GM19468 (cell line): ENCODE data around the gene UNKL.
"Not testable (repeated sequence)": the region's sequence is repeated elsewhere in the genome, so short reads cannot be mapped to it uniquely, and the experiment has no call there.

Experiments
- ATAC-seq: cut with Tn5 transposase; IDR thresholded peaks from one replicate; pipeline ENCODE4 v1.9.1; 2021; ENCODE audit warnings: mild to moderate bottlenecking, moderate library complexity, moderate number of reproducible peaks; ENCODE audit not compliant: unreplicated experiment; ENCODE audit errors: extremely low read depth

Gene UNKL

DNA sequence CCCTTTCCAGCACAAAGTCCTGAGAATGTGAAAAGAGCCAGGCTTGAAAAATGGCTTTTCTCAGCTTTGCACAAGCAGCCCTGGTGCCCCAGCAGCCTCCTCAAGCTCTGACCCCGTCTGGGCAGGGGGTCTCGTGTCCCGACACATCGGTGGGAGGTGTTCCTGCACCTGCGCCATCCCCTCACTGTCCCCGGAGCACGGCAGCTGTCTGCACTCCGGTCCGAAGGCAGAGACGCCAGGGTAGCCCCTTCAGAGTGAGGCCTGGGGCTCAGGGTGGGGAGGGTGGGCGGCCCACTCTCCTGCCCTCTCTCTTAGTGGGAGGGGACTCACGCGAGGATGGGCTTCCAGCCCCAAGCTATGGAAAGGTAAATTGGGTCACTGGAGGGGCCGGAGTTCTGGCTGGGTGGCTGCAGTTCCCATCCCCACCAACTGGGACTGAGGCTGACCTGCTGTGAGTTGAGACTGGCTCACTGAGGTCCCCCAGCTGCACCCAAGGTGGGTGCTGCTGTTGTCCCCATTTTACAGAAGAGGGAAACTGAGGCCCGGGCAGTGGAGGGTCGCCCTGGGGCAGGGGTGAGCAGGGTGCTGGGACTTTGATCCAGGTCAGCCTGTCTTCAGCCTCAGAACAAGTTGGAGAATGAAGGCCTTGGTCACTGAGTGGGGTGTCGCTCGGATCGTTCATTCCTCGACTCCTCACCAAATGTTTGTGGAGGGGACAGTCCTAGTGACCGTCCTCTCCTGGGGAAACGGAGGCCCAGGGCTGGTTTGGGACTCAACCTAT is 83.4 kb downstream of the UNKL start:
- no peak for ATAC-seq

DNA sequence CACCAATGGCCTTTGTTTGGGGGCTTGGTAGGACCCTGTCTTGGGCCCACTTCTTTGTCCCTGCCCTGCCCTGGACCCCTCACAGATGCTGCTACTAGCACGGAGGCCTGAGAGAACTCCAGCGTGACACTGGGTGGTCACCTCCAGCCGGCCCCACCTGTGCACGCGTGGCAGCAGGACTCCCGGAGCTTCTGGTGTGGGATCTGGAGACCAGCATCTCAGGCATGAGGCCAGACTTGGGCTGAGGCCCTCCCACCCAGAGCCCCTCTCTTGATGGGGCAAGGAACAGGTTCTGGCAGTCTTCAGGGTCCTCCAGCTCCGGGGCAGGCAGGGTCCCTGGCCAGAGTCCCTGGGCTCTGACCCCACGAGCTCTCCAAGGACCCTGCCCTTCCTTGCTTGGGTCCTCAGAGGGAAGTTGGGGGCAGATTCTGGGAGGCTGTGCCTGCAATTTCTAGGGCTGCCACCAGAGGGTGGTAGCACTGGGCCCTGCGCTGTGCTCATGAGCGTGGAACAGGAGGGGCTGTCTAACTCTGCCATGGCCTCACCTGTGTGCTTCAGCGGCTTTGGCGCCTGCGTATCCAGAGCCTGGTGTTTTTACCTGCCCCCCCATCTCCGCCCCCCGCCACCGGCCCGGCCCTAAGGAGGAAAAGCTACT is 84.1 kb downstream of the UNKL start:
- ATAC-seq = no peak

DNA sequence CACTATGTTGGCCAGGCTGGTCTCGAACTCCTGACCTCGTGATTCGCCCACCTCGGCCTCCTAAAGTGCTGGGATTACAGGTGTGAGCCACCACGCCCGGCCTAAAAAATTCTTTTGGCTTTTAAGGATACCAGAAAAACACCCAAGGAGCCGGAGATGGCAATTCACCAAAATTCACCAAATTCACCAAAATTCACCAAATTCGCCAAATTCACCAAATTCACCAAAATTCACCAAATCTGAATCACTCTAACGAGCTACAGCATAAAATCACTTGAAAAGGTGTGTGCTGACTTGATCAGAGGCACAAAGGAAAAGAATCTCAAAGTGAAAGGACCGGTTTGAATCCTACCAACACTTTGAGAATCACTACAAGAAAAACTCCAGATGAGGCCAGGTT is 85.5 kb downstream of the UNKL start:
- ATAC-seq = not testable (repeated sequence)

DNA sequence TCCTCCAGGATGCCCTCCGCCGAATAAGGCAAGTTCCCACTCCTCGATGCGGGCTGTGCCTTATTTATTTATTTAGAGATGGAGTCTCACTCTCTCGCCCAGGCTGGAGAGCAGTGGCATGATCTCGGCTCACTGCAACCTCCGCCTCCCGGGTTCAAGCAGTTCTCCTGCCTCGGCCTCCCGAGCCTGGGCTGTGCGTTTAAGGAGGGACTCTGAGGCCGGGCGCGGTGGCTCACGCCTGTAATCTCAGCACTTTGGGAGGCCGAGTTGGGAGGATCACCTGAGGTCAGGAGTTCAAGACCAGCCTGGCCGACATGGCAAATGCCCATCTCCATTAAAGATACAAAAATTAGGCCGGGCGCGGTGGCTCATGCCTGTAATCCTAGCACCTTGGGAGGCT is 86.4 kb downstream of the UNKL start:
- not testable (repeated sequence) for ATAC-seq

DNA sequence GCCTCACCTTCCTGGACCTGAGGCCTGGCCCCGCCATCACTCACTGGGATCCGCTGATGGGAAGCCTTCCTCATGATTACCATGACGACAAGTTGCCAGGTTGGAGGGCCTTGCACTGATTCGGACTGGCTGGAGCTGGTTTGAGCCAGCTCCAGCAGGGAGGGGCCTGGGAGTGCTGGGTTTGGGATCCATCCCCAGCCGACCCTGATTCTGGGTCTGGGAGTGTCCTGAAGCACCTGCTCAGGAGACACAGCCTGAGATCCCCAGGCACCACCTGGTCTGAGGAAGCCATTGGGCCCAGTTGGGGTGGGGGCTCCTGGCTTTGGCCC is 86.9 kb downstream of the UNKL start:
- no peak for ATAC-seq

DNA sequence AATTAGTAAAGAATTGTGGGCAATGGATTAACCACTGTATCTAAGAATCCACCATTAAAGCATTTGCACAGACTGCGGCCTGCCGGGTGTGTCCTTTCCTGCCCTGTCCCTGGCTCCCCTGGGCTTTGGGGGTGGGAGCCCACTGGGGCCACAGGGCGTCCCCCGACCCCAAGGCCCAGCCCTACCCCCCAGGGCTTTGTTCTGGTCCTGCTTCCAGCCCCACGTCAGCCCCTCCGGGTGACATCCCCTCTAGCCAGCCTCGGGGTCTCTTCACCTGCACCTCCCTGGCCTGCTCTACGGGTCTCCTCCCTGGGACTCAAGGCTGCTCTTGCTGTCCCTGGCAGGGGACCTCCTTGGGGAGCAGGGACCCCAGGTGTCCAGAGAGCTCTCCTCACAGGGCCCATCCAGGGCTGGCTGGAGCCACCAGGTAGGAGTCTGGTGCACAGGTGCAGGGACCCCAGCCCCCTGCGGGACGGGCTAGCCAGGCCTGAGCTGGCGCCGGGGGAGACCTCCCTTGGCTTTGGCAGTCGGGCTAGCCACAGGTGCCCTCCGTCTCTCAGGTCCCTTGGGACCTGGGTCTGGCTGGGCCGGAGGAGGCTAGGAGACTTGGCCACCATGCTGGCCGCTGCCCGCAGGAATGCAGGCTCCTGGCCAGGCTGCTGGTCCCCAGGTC is 87.4 kb downstream of the UNKL start:
- ATAC-seq = no peak

DNA sequence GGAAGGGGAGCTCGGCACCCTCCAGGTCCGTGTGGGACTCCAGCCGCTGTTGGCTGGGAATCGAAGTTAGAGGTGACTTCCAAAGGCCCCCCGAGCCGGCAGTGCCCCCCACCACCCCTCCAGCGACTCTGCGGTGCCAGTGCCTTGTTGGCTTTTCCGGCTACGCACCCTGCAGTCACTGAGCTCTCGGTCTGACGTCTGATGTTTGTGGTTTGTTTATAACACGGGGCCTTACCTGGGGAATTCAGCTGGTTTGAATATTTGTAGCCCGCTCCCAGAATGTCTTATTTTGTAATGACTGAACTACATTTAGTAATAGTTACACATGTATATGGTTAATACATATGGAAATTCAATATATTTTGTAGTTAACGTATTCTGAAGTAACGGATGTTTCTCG is 88.1 kb downstream of the UNKL start:
- ATAC-seq = no peak

DNA sequence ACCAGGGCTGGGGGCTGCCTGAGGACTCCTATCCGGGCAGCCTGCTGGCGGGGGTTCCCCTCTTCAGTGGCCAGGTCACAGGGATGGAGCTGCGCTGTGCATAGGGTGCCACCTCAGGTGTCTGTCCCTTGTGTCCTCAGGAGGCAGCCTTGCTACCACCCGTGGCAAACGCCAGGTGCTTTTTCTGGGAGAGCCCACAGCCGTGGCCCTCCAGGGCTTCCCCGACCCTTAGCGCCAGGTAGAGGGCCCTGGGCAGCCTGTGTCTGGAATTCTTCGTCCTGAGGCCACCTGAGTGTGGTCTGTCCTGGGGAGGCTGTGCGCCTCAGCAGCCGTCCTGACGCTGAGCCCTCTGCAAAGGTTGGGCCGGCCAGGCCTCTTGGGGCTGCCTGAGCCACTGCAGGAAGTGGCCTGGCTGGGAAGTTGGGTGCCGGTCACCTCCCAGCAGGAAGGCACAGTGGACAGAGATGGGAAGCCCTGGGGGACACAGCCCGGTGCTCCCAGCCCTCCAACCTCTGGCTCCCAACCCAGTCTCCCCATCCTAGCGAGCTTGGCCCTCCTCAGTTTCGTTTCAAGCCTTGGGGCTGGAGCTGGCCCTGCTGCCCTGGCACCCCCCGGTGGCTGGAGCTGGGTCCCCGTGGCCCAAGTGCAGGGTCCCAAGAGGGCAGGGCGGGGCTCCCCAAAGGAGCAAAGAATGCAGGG is 88.7 kb downstream of the UNKL start:
- ATAC-seq = no peak

DNA sequence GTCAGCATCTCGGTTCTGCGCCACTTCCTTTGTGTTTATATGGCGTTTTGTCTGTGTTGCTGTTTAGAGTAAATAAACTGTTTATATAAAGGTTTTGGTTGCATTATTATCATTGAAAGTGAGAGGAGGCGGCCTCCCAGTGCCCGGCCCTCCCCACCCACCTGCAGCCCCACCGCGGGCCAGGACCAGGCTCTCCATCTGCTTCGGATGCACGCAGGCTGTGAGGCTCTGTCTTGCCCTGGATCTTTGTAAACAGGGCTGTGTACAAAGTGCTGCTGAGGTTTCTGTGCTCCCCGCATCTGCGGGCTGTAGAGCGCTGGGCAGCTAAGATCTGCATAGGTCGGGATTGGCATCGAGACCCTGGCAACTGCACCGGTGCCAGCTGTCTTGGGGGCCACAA is 89.2 kb downstream of the UNKL start:
- ATAC-seq = no peak

DNA sequence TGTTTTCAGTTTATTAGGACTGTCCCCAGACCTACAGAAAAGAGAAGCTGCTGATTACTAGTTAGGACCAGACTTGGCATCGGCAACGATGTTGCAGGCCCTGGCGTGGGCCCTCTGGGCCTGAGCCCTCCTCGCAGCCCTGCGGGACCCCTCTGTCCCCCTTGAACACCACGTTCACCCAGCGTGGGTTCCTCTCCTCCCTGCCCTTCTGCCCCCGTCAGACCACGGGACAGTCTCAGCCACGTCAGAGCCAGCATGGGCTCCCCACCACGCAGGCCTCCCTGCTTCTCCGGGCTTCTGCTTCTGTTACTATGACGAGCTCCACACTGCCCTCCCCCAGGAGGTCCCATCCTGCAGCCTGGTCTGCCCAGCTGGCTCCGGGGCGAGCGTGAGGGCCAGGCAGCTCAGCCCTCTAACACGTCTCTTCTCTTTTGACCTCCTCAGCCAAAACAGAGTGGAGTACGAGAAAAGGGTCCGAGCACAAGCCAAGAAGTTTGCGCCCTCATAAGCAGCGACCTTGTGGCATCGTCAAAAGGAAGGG is 90.1 kb downstream of the UNKL start:
- no peak for ATAC-seq

DNA sequence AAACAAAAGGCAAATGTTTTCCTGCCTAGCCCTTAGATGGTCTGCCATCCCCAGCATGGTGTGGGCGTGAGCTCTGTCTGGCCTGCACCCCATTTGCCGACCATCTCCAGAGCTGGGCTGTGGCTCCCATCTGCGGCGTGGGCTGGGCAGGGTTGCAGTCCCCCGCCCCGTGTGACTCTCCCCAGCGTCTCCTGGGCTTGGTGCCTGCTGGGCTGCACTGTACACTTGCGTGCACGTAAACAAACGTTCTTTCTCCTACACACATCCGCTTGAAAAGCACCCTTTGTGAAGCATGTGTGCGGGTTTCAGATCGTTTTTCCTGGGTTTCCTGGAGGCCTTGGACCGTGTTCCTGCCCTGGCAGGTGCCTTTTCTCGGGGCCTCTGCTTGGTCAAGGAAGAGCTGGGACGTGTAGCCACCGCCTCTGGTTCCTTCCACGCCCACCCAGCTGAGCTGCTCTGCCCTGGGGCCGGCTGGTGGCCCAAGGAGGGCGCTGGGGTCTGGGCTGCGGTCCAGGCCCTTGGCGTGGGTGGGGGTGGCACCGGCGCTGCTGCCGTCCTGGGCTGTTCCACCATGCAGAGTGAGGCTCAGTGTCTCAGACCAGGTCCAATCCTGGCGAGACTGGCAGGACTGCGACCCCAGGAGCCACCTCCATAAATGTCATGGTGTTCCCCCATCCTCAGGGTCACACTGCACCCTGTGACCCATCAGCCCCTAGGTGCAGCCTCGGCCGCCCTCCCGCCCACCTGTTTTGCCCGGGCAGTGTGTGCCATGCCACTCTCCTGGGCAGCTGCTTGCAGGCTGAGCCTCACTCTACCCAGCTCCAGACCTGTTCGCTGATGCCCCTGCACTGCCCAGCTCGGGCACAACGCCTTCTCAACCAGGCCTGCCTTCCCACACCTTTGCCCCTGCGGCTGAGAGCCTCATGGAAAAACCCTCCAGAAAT is 90.9 kb downstream of the UNKL start:
- no peak for ATAC-seq

DNA sequence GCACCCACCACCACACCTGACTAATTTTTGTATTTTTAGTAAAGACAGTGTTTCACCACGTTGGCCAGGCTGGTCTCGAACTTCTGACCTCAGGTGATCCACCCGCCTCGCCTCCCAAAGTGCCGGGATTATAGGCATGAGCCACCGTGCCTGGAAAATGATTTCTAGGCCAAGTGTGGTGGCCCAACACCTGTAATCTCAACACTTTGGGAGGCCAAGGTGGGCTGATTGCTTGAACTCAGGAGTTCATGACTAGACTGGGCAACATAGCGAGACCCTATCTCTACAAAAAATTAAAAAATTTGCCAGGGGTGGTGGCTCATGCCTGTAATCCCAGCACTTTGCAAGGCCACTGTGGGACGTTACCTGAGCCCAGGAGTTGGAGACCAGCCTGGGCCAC is 92.1 kb downstream of the UNKL start:
- no peak for ATAC-seq

DNA sequence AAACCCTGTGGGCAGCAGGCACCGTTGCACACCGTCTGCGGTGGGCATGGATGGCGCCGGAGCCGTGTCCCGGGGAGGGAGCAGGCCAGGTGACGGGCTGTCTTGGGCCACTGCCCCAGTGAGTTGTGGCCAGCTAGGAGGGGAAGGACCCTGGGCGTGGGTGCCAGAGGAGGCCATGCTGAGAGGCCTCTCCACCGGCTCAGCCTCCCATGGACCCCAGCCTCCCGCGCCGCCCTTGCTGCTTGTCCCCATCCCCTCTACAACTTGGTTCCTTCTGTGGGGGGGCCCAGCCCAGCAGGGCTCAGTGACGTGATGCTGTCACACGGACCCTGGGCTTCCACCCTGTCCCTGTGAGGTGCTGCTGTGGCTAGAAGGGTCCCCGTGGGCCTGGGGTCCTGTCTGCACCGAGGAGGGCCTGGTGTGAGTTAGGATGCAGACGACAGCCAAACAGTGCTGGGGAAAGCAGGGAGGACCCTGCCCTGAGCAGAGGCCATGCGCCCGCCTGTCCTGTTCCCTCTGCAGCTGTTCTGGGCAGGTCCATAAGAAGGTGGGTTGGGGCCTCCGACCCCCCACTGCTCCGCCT is 93.8 kb downstream of the UNKL start:
- no peak for ATAC-seq

DNA sequence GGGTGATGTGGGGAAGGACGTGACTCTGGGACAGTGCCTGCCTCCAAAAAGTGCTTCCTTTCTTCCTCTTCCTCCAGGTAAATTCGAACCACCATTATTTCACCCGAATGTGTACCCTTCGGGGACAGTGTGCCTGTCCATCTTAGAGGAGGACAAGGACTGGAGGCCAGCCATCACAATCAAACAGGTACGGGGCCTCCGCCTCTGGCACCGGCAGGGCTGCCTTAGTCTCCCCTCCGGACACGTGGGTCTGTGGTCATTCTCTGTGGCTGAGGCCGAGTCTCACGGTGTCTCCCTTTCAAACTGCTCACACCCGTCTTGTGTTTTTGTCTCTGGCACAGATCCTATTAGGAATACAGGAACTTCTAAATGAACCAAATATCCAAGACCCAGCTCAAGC is 94.4 kb downstream of the UNKL start:
- ATAC-seq = no peak

DNA sequence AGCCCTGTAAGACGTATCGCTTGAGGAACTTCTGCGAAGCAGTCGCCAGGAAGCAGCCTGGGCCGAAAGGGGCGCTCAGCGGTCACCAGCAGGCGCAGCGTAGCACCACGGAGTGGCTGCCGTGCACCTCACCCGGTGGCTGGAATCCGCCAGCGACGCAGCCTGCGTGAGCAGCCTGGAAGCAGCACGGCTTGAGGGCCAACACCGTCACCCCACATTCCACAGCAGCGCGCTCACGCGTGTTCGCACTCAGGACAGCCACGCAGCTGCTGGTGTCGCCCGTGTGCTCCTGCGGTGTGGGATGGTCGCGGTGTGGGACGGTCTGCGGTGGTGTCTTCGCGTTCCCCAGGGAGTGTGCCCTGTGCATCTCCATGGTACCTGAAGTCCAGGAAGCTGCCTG is 95.5 kb downstream of the UNKL start:
- ATAC-seq = no peak

DNA sequence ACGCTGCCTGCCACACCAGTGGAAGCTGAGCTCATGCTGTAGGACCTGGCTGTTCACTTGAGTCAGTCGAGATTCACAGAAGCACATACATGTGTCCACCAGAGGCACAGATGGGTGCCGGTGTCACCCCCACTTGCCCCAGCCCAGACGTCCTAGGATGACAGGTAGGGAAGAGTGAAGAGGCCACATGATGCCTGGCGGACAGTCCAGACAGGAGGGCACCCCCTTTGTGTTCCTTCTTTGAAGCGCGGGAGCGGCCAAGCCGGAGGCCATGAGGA is 96.3 kb downstream of the UNKL start:
- ATAC-seq = no peak

DNA sequence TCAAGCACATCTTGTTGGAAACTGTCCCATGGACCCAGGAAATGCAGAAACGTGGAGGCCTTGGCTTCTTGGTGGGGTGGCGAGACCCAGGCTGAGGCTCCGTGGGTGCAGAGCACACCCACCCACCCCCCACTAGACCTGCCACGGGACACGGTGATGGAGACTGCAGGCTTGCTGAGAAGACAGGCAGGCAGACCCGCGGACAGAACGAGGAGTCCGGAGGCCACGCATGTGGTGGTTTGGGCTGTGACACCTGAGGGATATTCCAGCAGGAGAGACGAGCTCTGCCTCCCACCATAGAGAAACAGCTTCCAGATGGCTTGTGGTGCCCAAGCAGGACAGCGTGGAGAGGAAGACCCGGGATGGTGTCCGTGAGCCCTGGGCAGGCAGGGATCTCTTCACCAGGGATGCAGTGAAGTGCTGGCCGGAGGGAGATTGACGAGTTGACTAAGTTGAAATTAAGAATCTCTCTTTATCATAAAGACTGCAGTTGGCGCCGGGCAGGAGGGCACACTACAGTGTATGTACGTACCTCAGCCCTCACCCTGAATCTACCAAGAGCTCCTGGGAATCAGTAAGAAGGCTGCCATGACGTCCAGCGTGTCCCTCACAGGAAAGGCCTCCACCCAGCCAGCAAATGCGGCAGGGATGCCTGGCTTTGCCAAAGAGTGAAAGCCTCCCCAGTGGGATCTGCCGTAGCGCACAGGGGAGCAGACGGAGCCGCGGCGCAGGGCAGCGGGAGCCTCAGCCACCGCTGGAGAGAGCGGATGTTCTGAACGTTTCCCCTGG is 96.8 kb downstream of the UNKL start:
- no peak for ATAC-seq

DNA sequence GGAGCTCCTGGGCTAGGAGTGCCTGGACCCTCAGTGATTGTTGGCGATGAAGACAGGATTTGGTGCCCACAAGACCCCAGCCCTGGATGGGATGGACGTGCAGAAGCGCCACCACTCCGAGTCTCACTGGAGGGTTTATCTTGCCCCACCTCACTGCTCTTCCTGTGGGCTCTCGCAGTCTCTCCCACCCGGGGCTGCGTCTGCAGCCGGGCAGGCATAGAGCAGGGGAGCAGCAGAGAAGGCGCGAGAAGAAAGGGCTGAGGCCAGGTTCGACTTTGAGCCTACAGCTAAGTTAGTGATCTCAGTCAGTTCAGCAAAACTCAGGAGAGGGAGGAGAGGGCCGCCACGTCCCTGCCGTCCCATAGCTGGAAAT is 98.5 kb downstream of the UNKL start:
- no peak for ATAC-seq
